Ectodermal cell (in vitro differentiated cells): Measurements from ENCODE around the gene FBXW5.

Experiments used
- H3K27ac ChIP-seq: 2 replicates; pipeline ENCODE4 v1.7.0; 2013; ENCODE audit warnings: mild to moderate bottlenecking, low read depth, low read length; ENCODE audit not compliant: insufficient read depth, poor library complexity, severe bottlenecking
- H3K27me3 ChIP-seq: 2 replicates; pipeline ENCODE4 v1.7.0; 2013; ENCODE audit warnings: mild to moderate bottlenecking, low read length; ENCODE audit not compliant: insufficient read depth, control insufficient read depth, poor library complexity, severe bottlenecking
- H3K36me3 ChIP-seq: one replicate; pipeline ENCODE4 v1.7.0; 2013; ENCODE audit warnings: low read length; ENCODE audit not compliant: control insufficient read depth, insufficient read depth
- H3K4me1 ChIP-seq: one replicate; pipeline ENCODE4 v1.7.0; 2013; ENCODE audit warnings: low read length; ENCODE audit not compliant: control insufficient read depth, insufficient read depth
- H3K4me3 ChIP-seq: 2 replicates; pipeline ENCODE4 v1.7.0; 2013; ENCODE audit warnings: low read depth, low read length, control low read depth; ENCODE audit not compliant: insufficient read depth
- H3K9me3 ChIP-seq: 2 replicates; pipeline ENCODE4 v1.7.0; 2013; ENCODE audit warnings: mild to moderate bottlenecking, low read length, moderate library complexity; ENCODE audit not compliant: control insufficient read depth
- WGBS, 2 experiments: methylation state at CpG; one replicate each; pipeline ENCODE4 v1.1.7; 2013; ENCODE audit warnings: missing lambda C conversion rate in 2 of 2; 5-methylcytosine and 5-hydroxymethylcytosine counted together

Gene FBXW5

GRCh38 chr9:136983656-136984314, 39.2 kb upstream of the FBXW5 start:
- Histone ChIP-seq H3K9me3 (no peaks in the 10 kb centered on the region), H3K27ac (no peak overlapping the region), H3K4me1 (no peaks in the 10 kb centered on the region), H3K4me3 (no peak overlapping the region), H3K36me3 (no peaks in the 10 kb centered on the region), H3K27me3 (peaks cover 28% of the 10 kb centered on the region)
- 90 to 91% methylated on average over 11 of the region's 11 CpGs for WGBS, 2 experiments

- H3K9me3 ChIP-seq: no peaks in the 10 kb centered on the region
- H3K4me1 ChIP-seq: no peaks in the 10 kb centered on the region
- no peaks in the 10 kb centered on the region for H3K36me3 ChIP-seq
- no peak overlapping the region for H3K27ac ChIP-seq
- H3K27me3 ChIP-seq: peaks cover 28% of the 10 kb centered on the region
- WGBS, 2 experiments: 92 to 93% methylated on average over 9 of the region's 9 CpGs
- H3K4me3 ChIP-seq: no peak overlapping the region
Measured at GRCh38 chr9:136983167-136983566, 38.6 kb upstream of the FBXW5 start.

GRCh38 chr9:136982232-136983051, 37.9 kb upstream of the FBXW5 start, which contains the start of gene LCNL1:
Gene LCNL1, plus strand, starts transcription at chr9:136982993. Its CDS starts 594 bp downstream, at chr9:136983587.
- no peak within 1 kb of the TSS for H3K27ac ChIP-seq
- no peaks in the 10 kb centered on the region for H3K9me3 ChIP-seq
- H3K27me3 ChIP-seq: peaks cover 30% of the 10 kb centered on the region
- H3K36me3 ChIP-seq: no peaks in the 10 kb centered on the region
- peaks cover 2% of the 10 kb centered on the region for H3K4me1 ChIP-seq
- H3K4me3 ChIP-seq: no peak within 1 kb of the TSS
- 88% methylated on average over 18 of the region's 18 CpGs for WGBS, 2 experiments

DNA sequence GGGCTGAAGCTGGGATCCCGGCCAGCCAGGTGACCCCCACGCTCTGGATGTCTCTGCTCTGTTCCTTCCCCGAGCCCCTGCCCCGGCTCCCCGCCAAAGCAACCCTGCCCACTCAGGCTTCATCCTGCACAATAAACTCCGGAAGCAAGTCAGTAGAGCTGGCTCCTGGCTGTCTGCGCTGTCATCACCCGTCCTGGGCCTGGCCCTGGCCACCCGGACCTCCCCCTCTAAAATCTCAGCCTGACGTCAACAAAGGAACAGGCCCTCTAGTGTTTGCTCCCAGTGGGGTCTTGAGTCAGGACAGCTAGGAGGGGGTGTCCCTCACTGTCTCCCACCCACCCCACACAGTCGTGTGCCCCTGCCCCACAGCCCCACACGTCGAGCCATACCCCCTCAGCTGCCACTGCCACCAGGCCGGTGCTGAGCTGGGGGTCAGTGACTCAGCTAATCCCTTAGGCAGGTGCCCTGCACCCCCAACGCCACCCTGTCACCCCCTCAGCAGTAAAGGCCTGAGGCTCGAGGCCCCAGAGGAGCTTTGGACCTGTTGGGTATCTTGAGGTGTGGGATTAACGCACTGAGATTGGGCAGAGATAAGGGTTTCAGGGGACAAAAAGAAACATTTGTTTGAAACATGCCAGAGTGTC, 37.2 kb upstream of the FBXW5 start:
- H3K36me3 ChIP-seq: no peaks in the 10 kb centered on the region
- peaks cover 3% of the 10 kb centered on the region for H3K4me1 ChIP-seq
- H3K4me3 ChIP-seq: no peak overlapping the region
- H3K9me3 ChIP-seq: no peaks in the 10 kb centered on the region
- 86 to 87% methylated on average over 17 of the region's 17 CpGs for WGBS, 2 experiments
- no peak overlapping the region for H3K27ac ChIP-seq
- H3K27me3 ChIP-seq: peaks cover 37% of the 10 kb centered on the region

- H3K4me3 ChIP-seq: no peak overlapping the region
Measured at GRCh38 chr9:136980669-136981478, 36.3 kb upstream of the FBXW5 start.

DNA sequence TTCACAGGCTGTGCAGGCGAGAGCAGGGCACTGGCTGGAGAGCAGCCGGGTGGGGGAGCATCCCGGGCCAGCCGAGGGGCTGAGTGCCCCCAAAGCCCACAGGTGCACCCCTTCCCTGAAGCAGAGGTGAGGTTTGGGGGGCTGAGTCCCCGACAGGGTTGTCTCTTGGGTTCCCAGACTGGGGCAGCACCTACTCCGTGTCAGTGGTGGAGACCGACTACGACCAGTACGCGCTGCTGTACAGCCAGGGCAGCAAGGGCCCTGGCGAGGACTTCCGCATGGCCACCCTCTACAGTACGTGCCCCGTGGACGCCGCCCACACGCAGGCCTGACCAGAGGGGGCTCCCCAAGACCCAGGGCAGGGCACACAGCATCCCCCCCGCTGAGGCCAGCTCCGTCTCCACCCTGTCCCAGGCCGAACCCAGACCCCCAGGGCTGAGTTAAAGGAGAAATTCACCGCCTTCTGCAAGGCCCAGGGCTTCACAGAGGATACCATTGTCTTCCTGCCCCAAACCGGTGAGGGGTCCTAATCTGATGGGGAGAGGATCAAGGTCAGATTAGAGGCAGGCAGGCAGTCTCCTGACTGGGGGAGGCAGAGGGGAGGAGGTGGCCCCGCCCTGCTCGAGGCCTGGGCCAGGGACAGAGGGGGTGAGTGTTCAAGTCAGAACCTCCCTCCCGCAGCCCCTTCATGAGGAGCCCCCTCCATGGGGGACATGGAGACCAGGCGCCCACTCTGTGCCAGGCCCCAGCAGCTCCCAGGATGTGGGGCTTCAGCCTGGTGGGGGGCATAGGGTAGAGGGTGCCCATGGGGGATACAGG, 35.4 kb upstream of the FBXW5 start:
- H3K4me3 ChIP-seq: no peak overlapping the region
- no peaks in the 10 kb centered on the region for H3K9me3 ChIP-seq
- no peaks in the 10 kb centered on the region for H3K36me3 ChIP-seq
- peaks cover 3% of the 10 kb centered on the region for H3K4me1 ChIP-seq
- WGBS, 2 experiments: 85 to 86% methylated on average over 26 of the region's 26 CpGs
- H3K27me3 ChIP-seq: peaks cover 22% of the 10 kb centered on the region
- H3K27ac ChIP-seq: no peak overlapping the region

More at GRCh38 chr9:136980669-136981478, 36.3 kb upstream of the FBXW5 start:
- Histone ChIP-seq H3K36me3 (no peaks in the 10 kb centered on the region), H3K27ac (no peak overlapping the region), H3K9me3 (no peaks in the 10 kb centered on the region), H3K27me3 (peaks cover 31% of the 10 kb centered on the region), H3K4me1 (peaks cover 3% of the 10 kb centered on the region)
- WGBS, 2 experiments: 93 to 94% methylated on average over 16 of the region's 16 CpGs

- no peak overlapping the region for H3K27ac ChIP-seq
- H3K27me3 ChIP-seq: peaks cover 17% of the 10 kb centered on the region
- H3K9me3 ChIP-seq: no peaks in the 10 kb centered on the region
- H3K4me3 ChIP-seq: no peak overlapping the region
- no peaks in the 10 kb centered on the region for H3K36me3 ChIP-seq
- 65 to 66% methylated on average over 41 of the region's 41 CpGs for WGBS, 2 experiments
- H3K4me1 ChIP-seq: peaks cover 3% of the 10 kb centered on the region
Measured at GRCh38 chr9:136978865-136979544, 34.5 kb upstream of the FBXW5 start.

- no peaks in the 10 kb centered on the region for H3K9me3 ChIP-seq
- H3K4me1 ChIP-seq: peaks cover 3% of the 10 kb centered on the region
- WGBS, 2 experiments: 2% methylated on average over 73 to 78 of the region's 78 CpGs
- H3K27ac ChIP-seq: no peak overlapping the region
- H3K27me3 ChIP-seq: peaks cover 14% of the 10 kb centered on the region
- H3K36me3 ChIP-seq: no peaks in the 10 kb centered on the region
- peak overlapping the region; percentile 36 for H3K4me3 ChIP-seq
Measured at GRCh38 chr9:136978073-136978864, 33.7 kb upstream of the FBXW5 start.
